CD4-positive, alpha-beta T cell (primary cell): ENCODE results near the gene PLEKHA5. TPM values are rescaled to one million over a fixed set of nuclear protein-coding genes. Genes with fewer than 3 reads are reported as not detected.

ENCODE experiments used
- ATAC-seq: fragments of 200-7000 bp; cut with Tn5 transposase; one replicate; pipeline ENCODE4 v1.10.0; 2022; ENCODE audit warnings: mild to moderate bottlenecking; ENCODE audit not compliant: poor library complexity
- CTCF ChIA-PET: fragments of 350-600 bp; sonication (Branson Sonifier 250); formaldehyde crosslinking; loops from one replicate; lab custom pipeline; 2021; ENCODE audit warnings: antibody characterized with exemption, inconsistent platforms; lab: Charles Lee
- POLR2A ChIA-PET: fragments of 350-600 bp; sonication (Branson Sonifier 250); formaldehyde crosslinking; loops from one replicate; lab custom pipeline; 2021; ENCODE audit warnings: antibody characterized with exemption, inconsistent platforms; lab: Charles Lee
- DNase-seq, 14 experiments: peaks; one replicate each; pipeline ENCODE4 v3.0.0-alpha.2; 2013 to 2020; ENCODE audit warnings: mixed read lengths in 2 of 14
- H3K27ac ChIP-seq, 2 donors: one replicate each; pipeline versions ENCODE4 v1.5.1 to v1.7.0; 2013; ENCODE audit warnings: low read length in 2 of 2, low read depth in 1 of 2, mild to moderate bottlenecking in 1 of 2
- H3K27me3 ChIP-seq, 2 experiments: 1 replicate in 1 of 2; 2 replicates in 1 of 2; pipeline versions ENCODE4 v1.6.1 to v1.7.0; 2013; ENCODE audit warnings: low read length in 2 of 2, control low read depth in 1 of 2, mild to moderate bottlenecking in 1 of 2, moderate library complexity in 1 of 2; ENCODE audit not compliant: insufficient read depth in 2 of 2, control insufficient read depth in 1 of 2
- H3K36me3 ChIP-seq: one replicate; pipeline ENCODE4 v1.6.1; 2013; ENCODE audit warnings: low read length, control low read depth; ENCODE audit not compliant: insufficient read depth
- H3K4me1 ChIP-seq: one replicate; pipeline ENCODE4 v1.6.1; 2013; ENCODE audit warnings: low read length, control low read depth; ENCODE audit not compliant: insufficient read depth
- H3K4me3 ChIP-seq: one replicate; pipeline ENCODE4 v1.5.1; 2013; ENCODE audit warnings: mild to moderate bottlenecking, low read length, moderate library complexity
- H3K9me3 ChIP-seq, 2 experiments: 1 replicate in 1 of 2; 2 replicates in 1 of 2; pipeline versions ENCODE4 v1.6.1 to v1.7.0; 2013; ENCODE audit warnings: low read length in 2 of 2, mild to moderate bottlenecking in 2 of 2, control low read depth in 1 of 2, moderate library complexity in 1 of 2; ENCODE audit not compliant: control insufficient read depth in 1 of 2, insufficient read depth in 1 of 2
- H3K27ac Mint-ChIP-seq: one replicate; pipeline ENCODE4 v1.8.0; 2020; ENCODE audit warnings: mixed read lengths
- H3K27me3 Mint-ChIP-seq: one replicate; pipeline ENCODE4 v1.8.0; 2021; ENCODE audit warnings: mixed read lengths
- H3K36me3 Mint-ChIP-seq: one replicate; pipeline ENCODE4 v1.8.0; 2021; ENCODE audit warnings: low read depth, mixed read lengths
- H3K4me1 Mint-ChIP-seq: one replicate; pipeline ENCODE4 v1.8.0; 2021; ENCODE audit warnings: low read depth, mixed read lengths
- H3K4me3 Mint-ChIP-seq: one replicate; pipeline ENCODE4 v1.8.0; 2020; ENCODE audit warnings: mild to moderate bottlenecking, mixed read lengths
- H3K9me3 Mint-ChIP-seq: one replicate; pipeline ENCODE4 v1.8.0; 2020; ENCODE audit warnings: mixed read lengths
- CTCF ChIP-seq: fragments of 200-600 bp; IDR thresholded peaks from one replicate; pipeline ENCODE4 v1.8.0; 2022; ENCODE audit warnings: antibody characterized with exemption, mild to moderate bottlenecking
- intact Hi-C, 2 experiments: fragments of 100-400 bp; cut with DNase I in 1 of 2; cut with micrococcal nuclease in 1 of 2; formaldehyde crosslinking; loops; one replicate each; pipeline versions ENCODE4 v1.15.1 to v1.9.0; 2023 to 2025; cut with DNase I, micrococcal nuclease
- total RNA-seq, 174 experiments: library from RNA in 2 of 174; stranded (reverse) in 2 of 174; gene quantifications; one replicate each; pipeline ENCODE4 v1.2.3 and lab custom pipeline; 2021 to 2026

PLEKHA5 gene
- total RNA-seq, 2 experiments from 2014 or later: 4.5 to 5.4 TPM

DNA sequence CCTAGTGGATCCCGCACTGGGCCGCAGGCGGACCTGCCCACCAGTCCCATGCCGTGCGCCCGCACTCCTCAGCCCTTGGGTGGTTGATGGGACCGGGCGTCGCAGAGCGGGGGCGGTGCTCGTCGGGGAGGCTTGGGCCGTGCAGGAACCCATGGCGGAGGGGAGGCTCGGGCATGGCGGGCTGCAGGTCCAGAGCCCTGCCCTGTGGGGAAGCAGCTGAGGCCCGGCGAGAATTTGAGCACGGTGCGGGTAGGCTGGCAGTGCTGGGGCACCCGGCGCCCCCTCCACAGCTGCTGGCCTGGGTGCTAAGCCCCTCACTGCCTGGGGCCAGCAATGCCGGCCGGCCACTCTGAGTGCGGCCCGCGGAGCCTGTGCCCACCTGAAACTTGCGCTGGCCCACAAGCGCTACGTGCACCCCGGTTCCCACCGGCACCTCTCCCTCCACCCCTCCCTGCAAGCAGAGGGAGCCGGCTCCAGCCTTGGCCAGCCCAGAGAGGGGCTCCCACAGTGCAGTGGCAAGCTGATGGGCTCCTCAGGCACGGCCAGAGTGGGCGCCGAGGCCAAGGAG lies 100.8 kb downstream of the PLEKHA5 start:
- no peaks in the 10 kb centered on the region for H3K4me1 ChIP-seq
- ChIA-PET POLR2A (no interaction called here), CTCF (no interaction called here)
- H3K36me3 ChIP-seq: no peaks in the 10 kb centered on the region
- H3K9me3 ChIP-seq: peaks cover 0 to 9% of the 10 kb centered on the region in 2 experiments
- no peak overlapping the region for H3K4me3 Mint-ChIP-seq
- no peak overlapping the region for H3K27ac ChIP-seq
- no peaks in the 10 kb centered on the region for H3K27me3 ChIP-seq
- intact Hi-C loops: no loop called here
- H3K4me3 ChIP-seq: no peak overlapping the region
- ATAC-seq: no peak
- H3K9me3 Mint-ChIP-seq: no peaks in the 10 kb centered on the region
- H3K36me3 Mint-ChIP-seq: no peaks in the 10 kb centered on the region
- no peak for TF ChIP-seq CTCF
- no peak for DNase-seq
- H3K27ac Mint-ChIP-seq: no peak overlapping the region
- no peaks in the 10 kb centered on the region for H3K27me3 Mint-ChIP-seq
- H3K4me1 Mint-ChIP-seq: no peaks in the 10 kb centered on the region

GRCh38 chr12:19230896-19231295 lies 101.4 kb downstream of the PLEKHA5 start:
- ChIA-PET POLR2A (no interaction called here), CTCF (no interaction called here)

GRCh38 chr12:19234171-19234704 lies 104.7 kb downstream of the PLEKHA5 start:
- Mint-ChIP-seq H3K4me3 (no peak overlapping the region), H3K4me1 (peaks cover 13% of the 10 kb centered on the region), H3K27me3 (no peaks in the 10 kb centered on the region), H3K9me3 (no peaks in the 10 kb centered on the region), H3K36me3 (no peaks in the 10 kb centered on the region), H3K27ac (no peak overlapping the region)
- Histone ChIP-seq H3K9me3 (peaks cover 0 to 9% of the 10 kb centered on the region in 2 experiments), H3K27ac (no peak overlapping the region), H3K4me3 (no peak overlapping the region), H3K27me3 (no peaks in the 10 kb centered on the region), H3K36me3 (no peaks in the 10 kb centered on the region), H3K4me1 (no peaks in the 10 kb centered on the region)
- intact Hi-C loops: no loop called here
- ATAC-seq (no peak), DNase-seq (no peak)
- CTCF ChIA-PET: no interaction called here
- POLR2A ChIA-PET: no interaction called here
- no peak for TF ChIP-seq CTCF

More at GRCh38 chr12:19230896-19231295, 101.4 kb downstream of the PLEKHA5 start:
- TF ChIP-seq CTCF: no peak
- peaks cover 0 to 9% of the 10 kb centered on the region in 2 experiments for H3K9me3 ChIP-seq
- no peaks in the 10 kb centered on the region for H3K36me3 Mint-ChIP-seq
- H3K4me1 Mint-ChIP-seq: peaks cover 4% of the 10 kb centered on the region
- no peak overlapping the region for H3K4me3 Mint-ChIP-seq
- H3K27ac Mint-ChIP-seq: no peak overlapping the region
- H3K4me3 ChIP-seq: no peak overlapping the region
- intact Hi-C loops: no loop called here
- H3K36me3 ChIP-seq: no peaks in the 10 kb centered on the region
- no peaks in the 10 kb centered on the region for H3K27me3 ChIP-seq
- H3K9me3 Mint-ChIP-seq: no peaks in the 10 kb centered on the region
- DNase-seq (no peak), ATAC-seq (no peak)
- H3K27ac ChIP-seq: no peak overlapping the region
- no peaks in the 10 kb centered on the region for H3K27me3 Mint-ChIP-seq
- no peaks in the 10 kb centered on the region for H3K4me1 ChIP-seq
